Activated gamma-delta T cell treated with anti-CD3 and anti-CD28 coated beads, Interleukin-2, amount 50 U/mL, for 16 hours (primary cell): Measurements from ENCODE around the gene KIF20B.
"Not testable (repeated sequence)": the region's sequence is repeated elsewhere in the genome, so short reads cannot be mapped to it uniquely, and the experiment has no call there.

Experiments used
- DNase-seq: peaks from one replicate; pipeline ENCODE4 v3.0.0-alpha.2; 2020; ENCODE audit warnings: low read depth

Gene KIF20B

DNA sequence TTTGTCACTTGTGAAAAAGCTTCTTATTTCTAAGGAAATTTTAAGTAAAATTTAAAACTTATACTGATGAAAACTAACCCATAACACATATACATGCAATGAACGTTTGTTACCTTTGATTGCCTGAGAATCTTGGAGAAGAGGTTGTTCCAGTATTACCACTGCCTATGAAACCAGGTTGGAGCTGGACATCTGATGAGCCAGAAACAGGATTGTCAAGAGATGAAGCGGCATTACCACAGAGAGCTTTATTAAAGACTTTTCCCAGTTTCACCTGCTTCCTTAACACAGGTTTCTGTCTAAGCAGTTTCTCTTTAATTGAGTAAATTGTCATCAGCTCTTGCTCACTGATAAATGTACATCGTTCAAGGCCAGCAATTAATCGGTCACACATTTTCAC is 9.0 kb upstream of the KIF20B start:
- no peak for DNase-seq

DNA sequence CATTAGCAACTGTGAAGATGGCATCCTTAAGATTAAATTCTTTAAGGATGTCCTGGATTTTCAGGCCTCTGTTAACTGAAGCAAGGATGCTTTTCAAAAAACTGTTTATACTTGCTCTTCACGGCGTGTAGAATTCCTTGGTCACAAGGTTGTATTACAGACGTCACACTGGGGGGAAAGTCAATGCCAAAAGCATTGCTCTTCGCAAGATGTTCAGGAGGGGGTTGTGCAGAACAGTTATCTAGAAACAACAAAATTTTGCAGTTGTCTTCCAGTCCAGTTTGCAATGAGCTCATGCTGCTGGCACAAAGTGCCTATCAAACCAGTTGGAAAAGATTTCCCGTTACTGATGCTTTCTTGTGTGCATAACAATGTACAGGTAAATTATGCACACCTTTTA is 8.2 kb upstream of the KIF20B start:
- no peak for DNase-seq

GRCh38 chr10:89695307-89695706 is 6.1 kb upstream of the KIF20B start:
- DNase-seq, result no peak

- DNase-seq, result no peak
Observed at GRCh38 chr10:89697946-89698345, 3.4 kb upstream of the KIF20B start.

- DNase-seq, result no peak
Observed at GRCh38 chr10:89699581-89700064, 1.8 kb upstream of the KIF20B start.

DNA sequence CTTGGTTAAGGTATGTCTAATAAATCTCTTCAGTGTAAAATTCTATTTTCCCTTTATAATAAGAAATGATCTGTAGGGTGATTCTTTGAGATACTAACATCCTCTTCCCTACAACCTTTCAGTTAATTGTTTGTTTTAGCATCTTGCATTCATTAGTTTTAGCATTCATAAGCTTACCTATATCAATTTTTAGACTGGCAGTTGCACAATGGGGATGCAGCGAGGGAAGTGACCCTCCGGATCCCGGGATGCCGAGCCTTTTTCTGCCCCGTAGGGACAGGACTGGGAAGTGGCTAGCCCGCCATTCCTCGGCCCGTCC is 508 bp upstream of the KIF20B start:
- DNase-seq, result no peak

GRCh38 chr10:89702121-89702480 is 711 bp downstream of the KIF20B start:
- DNase-seq, result peak; percentile 1

DNA sequence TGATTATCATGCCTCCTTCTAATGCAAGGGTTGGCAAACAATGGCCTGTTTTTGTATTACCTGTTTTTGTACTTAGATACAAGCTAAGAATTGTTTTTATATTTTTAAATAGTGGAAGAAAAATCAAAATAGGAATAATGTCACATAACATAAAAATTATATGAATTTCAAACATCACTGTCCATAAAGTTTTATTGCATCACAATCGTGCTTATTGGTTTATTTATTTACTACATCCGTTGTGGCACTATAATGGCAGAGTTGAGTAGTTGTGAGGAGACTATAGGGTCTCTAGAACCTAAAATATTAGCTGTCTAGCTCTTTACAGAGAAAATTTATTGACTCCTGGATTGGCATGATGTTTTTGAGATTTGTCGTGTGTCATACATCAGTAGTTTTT is 4.1 kb downstream of the KIF20B start:
- no peak for DNase-seq

DNA sequence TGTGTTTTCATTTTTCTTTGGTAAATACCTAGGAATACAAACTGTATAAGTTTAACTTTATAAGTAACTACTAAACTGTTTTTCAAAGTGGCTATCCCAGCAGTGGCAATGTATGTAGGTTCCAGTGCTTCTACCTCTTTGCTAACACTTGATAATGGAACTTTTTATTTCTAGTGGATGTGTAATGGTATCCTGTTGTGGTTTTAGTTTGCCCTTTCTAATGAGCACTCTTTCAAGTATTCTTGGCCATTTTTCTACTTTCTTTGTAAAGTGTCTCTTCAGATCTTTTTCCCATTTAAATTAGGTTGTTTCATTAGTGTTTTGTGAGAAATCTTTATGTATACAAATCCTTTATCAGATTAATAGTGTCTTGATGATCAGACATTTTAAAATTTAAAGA is 4.6 kb downstream of the KIF20B start:
- DNase-seq, result no peak

- no peak for DNase-seq
Observed at GRCh38 chr10:89707372-89707771, 6.0 kb downstream of the KIF20B start.

DNA sequence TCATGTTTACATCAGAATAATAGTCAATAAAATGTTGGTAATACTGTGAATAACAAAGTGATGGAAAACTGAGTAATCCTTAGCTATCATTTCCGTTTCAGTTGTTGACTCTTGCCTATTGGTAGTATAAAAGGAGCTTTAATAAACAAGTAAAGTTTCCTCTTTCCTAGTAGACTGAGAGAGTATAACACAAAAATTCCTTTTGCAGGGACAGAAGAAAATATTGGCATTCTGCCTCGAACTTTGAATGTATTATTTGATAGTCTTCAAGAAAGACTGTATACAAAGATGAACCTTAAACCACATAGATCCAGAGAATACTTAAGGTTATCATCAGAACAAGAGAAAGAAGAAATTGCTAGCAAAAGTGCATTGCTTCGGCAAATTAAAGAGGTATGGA is 9.4 kb downstream of the KIF20B start:
- no peak for DNase-seq

DNA sequence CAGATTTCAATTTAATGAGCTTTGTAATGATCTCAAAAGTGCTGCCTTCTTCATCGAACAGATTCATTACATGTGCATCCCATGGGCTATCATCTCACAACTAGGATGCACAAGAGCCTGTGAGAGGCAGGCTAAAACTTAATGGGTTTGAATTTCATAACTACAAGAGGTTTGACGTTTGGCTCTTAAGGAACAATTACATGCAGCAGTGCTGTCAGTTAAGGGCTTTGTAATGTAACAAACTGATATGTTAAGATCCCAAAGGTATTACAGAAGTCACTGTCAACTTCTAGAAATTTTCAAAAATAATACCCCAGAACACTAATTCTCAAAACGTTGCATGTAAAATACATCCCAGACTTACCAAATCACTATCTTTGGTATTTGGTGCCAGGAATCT is 33.2 kb downstream of the KIF20B start:
- no peak for DNase-seq

DNA sequence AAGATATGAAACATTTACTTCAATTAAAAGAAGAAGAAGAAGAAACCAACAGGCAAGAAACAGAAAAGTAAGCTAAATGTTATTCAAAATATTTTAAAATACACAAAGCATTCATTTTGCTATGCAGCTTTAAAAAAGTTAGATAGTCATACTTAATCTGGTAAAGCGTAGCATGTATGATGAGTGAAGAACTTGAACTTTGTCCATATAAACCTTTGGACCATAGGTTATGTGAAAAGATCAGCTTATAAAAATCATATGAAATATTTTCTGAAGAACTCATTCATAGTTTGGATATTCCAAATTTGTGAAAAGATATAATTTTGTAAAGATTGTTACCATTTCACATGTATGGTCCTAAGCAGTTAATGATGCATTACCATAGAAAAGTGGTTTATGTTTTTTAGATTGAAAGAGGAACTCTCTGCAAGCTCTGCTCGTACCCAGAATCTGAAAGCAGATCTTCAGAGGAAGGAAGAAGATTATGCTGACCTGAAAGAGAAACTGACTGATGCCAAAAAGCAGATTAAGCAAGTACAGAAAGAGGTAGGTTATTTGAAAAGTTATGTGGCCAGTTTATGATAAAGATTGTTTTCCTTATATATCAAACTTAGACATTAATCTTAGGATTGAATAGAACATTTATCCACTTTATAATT is 37.3 kb downstream of the KIF20B start:
- DNase-seq, result no peak

DNA sequence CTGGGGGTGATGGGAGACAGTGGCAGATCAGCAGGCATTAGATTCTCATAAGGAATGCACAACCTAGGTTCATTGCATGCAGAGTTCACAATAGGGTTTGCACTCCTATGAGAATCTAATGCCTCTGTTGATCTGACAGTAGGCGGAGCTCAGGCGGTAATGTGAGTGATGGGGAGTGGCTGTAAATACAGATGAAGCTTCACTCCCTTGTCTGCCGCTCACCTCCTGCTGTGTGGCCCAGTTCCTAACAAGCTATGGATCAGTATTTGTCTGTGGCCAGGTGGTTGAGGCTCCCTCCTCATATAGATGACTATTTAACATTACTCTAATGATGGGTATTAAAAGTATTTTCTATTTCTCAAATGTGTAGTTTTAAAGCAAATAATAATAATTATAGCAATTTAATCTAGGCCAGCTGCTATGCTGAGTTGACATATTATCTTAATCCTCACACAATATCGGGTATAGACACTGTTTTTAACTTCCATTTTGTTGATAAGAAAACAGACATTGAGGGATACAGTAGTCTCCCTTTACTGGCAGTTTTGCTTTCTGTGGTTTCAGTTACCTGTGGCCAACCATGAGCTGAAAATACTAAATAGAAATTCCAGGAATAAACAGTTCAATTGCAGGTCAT is 39.9 kb downstream of the KIF20B start:
- no peak for DNase-seq

DNA sequence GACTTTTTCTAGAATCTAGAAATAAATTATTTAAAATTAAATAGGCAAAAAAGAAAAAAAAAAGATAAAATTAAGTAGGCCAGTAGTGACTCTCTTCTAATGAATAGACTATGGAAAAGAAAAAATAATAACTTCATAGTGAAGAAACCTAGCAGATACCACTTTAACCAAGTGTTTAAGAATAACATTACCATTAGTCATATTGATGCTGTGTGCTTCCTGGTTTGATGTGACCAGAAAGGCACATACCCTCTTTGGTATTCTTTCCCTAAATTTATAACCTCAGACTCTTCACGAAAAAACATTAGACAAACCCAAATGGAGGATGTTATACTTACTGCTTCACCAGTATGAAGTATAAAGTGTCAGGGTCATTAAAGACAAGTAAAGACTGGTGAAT is 42.6 kb downstream of the KIF20B start:
- DNase-seq, result no peak

- no peak for DNase-seq
Observed at GRCh38 chr10:89745903-89746302, 44.5 kb downstream of the KIF20B start.

GRCh38 chr10:89750441-89750840 is 49.1 kb downstream of the KIF20B start:
- no peak for DNase-seq

DNA sequence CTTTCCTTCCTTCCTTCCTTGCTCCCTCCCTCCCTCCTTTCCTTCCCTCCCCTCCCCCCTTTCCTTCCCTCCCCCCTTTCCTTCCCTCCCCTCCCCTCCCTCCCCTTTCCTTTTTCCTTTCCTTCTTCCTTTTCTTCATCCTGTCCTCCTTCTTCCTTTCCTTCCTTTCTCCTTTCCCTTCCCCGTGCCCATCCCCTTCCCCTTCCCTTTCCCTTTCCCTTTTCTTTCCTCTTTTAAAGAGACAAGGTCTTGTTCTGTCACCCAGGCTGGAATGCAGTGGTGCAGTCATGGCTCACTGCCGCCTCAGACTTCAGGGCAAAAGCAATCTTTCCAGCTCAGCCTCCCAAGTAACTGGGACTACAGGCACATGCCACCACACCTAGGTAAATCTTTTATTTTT is 54.0 kb downstream of the KIF20B start:
- no peak for DNase-seq

DNA sequence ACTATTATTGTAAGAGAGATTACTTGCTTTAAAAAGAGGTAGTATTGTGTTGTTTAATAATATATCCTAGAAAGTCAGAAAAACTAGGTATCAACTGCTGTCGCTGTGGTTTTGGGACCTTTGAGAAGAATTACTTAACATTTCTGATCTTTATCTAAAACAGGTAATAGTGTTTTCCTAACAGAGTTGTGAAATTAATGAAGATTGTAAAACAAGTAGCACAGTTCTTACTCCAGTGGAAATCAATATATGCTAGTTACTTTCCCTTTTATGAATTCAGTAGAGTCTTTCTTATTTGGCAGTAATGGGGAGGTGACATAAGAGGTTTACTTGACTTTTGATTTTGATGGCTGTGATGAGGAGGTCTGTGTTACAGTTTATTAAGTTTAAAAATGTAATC is 58.1 kb downstream of the KIF20B start:
- DNase-seq, result no peak

DNA sequence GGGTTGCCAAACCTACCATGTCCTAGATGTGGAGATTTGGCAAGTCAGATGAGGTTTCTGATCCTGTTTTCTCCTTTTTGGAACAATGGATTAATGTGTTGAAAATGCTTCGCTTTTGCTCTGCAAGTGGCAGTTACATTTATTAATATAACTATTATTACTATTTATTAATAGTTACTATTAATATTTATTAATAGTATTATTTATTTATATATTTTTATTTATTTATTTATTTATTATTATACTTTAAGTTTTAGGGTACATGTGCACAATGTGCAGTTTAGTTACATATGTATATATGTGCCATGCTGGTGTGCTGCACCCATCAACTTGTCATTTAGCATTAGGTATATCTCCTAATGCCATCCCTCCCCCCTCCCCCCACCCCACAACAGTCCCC is 62.3 kb downstream of the KIF20B start:
- DNase-seq, result not testable (repeated sequence)

GRCh38 chr10:89771684-89772083 is 70.3 kb downstream of the KIF20B start:
- no peak for DNase-seq

- DNase-seq, result no peak
Observed at GRCh38 chr10:89773081-89773480, 71.7 kb downstream of the KIF20B start.

DNA sequence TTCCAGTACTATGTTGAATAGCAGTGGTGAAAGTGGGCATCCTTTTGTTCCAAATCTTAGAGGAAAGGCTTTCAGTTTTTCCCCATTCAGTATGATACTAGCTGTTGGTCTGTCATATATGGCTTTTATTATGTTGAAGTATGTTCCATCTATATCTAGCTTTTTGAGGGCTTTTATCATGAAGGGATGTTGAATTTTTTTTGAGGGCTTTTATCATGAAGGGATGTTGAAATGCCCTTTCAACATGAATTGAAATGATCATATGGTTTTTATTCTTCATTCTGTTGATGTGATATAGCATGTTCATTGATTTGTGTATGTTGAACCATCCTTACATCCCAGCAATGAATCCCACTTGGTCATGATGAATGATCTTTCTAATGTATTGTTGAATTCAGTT is 75.3 kb downstream of the KIF20B start:
- no peak for DNase-seq

GRCh38 chr10:89782470-89782869 is 81.1 kb downstream of the KIF20B start:
- DNase-seq, result no peak
